Cardiac muscle cell (in vitro differentiated cells and primary cell): ENCODE measurements around the gene SEMA5A. TPM values are rescaled to one million over a fixed set of nuclear protein-coding genes. Genes with fewer than 3 reads are reported as not detected.

Source experiments
- DNase-seq, 2 donors: peaks; one replicate each; pipeline versions ENCODE4 v3.0.0 to v3.0.0-alpha.2; 2010 to 2017; ENCODE audit warnings: low read depth in 1 of 2, low spot score in 1 of 2
- H3K27ac ChIP-seq: fragments of 200-600 bp; sonication (generic); 2 replicates; pipeline ENCODE4 v1.5.1; 2016
- H3K27me3 ChIP-seq: fragments of 200-600 bp; sonication (generic); 2 replicates; pipeline ENCODE4 v1.6.0; 2016; ENCODE audit warnings: control low read depth
- H3K36me3 ChIP-seq: fragments of 200-600 bp; sonication (generic); 2 replicates; pipeline ENCODE4 v1.5.1; 2016; ENCODE audit warnings: control low read depth
- H3K4me1 ChIP-seq: fragments of 200-600 bp; sonication (generic); 2 replicates; pipeline ENCODE4 v1.8.1; 2017; ENCODE audit warnings: low read depth, mild to moderate bottlenecking, mixed run types
- H3K4me3 ChIP-seq: fragments of 200-600 bp; sonication (generic); 2 replicates; pipeline ENCODE4 v1.5.1; 2016; ENCODE audit warnings: mild to moderate bottlenecking
- H3K9me3 ChIP-seq: fragments of 200-600 bp; sonication (generic); 2 replicates; pipeline ENCODE4 v1.5.1; 2017; ENCODE audit warnings: low read depth, mild to moderate bottlenecking, control low read depth
- polyA plus RNA-seq: library from polyadenylated mRNA; unstranded; fragments of >200 nt; fragmentation: Nextera tagmentation; extraction: Ambion mirVana; gene quantifications from 2 replicates; pipeline ENCODE4 v1.2.1, GENCODE V29; 2016
- total RNA-seq: library from RNA; depleted of rRNA; stranded (reverse); fragments of >200 nt; gene quantifications from 2 replicates; pipeline ENCODE4 v1.2.3, GENCODE V29; 2016
- TF ChIP-seq, protein P1 (sequence below): IDR thresholded peaks from 2 replicates; pipeline ENCODE4 v1.5.1; 2012; ENCODE audit warnings: low read depth, mild to moderate bottlenecking, low read length

The SEMA5A gene
- total and polyA plus RNA-seq, 2 experiments from 2014 or later = 15.7 to 16.6 TPM

DNA sequence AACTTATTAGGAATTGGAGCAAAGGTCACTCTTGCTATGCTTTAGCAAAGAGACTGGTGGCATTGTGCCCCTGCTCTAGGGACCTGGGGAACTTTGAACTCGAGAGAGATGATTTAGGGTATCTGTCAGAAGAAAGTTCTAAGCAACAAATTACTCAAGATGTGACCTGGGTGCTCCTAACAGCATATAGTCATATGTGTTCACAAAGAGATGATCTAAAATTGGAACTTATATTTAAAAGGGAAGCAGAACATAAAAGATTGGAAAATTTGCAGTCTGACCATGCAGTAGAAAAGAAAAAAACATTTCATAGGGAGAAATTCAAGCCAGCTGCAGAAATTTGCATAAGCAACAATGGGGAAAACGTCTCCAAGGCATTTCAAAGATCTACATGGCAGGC is 68.3 kb downstream of the SEMA5A start:
- H3K4me3 ChIP-seq = no peak overlapping the region
- no peaks in the 10 kb centered on the region for H3K36me3 ChIP-seq
- H3K27me3 ChIP-seq = no peaks in the 10 kb centered on the region
- no peak for DNase-seq
- peaks cover 9% of the 10 kb centered on the region for H3K4me1 ChIP-seq
- H3K9me3 ChIP-seq = no peaks in the 10 kb centered on the region
- no peak overlapping the region for H3K27ac ChIP-seq
- TF ChIP-seq, protein P1, sequence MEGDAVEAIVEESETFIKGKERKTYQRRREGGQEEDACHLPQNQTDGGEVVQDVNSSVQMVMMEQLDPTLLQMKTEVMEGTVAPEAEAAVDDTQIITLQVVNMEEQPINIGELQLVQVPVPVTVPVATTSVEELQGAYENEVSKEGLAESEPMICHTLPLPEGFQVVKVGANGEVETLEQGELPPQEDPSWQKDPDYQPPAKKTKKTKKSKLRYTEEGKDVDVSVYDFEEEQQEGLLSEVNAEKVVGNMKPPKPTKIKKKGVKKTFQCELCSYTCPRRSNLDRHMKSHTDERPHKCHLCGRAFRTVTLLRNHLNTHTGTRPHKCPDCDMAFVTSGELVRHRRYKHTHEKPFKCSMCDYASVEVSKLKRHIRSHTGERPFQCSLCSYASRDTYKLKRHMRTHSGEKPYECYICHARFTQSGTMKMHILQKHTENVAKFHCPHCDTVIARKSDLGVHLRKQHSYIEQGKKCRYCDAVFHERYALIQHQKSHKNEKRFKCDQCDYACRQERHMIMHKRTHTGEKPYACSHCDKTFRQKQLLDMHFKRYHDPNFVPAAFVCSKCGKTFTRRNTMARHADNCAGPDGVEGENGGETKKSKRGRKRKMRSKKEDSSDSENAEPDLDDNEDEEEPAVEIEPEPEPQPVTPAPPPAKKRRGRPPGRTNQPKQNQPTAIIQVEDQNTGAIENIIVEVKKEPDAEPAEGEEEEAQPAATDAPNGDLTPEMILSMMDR = no peak

DNA sequence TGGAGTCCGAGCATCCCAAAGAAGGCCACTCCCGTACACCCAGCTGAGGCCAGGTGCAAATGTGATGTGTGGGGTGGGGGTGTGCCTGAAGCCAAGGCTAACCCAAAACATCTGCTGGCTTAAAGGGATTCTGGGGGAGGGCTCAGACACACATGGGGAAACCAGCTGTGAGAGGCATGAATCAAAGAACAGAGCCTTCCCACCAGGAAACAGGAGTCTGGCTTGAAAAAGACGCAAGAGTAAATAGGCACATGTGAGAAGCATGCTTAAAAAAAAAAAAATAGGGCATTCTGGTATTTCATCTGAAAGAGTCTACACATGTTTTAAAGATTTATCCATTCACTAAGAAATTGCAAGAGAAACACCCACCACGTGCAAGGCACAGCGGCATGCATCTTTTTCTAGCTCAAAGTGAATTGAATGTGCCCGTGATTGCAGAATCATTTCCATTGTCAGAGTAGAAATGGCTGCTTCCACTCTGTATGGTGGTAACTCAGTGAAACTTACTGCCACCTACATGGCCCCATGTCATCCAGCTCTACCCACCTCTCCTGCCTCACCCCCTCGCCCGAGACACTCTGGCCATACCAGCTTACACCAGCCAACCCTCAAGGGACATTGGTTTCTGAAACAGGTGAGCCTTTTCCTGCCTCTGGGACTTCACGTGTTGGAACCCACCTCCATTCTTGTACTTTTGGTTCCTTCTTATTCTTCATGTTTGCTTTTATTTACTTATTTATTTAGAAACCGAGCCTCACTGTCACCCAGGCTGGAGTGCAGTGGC is 71.5 kb downstream of the SEMA5A start:
- Histone ChIP-seq H3K9me3 (no peaks in the 10 kb centered on the region), H3K4me3 (no peak overlapping the region), H3K4me1 (no peaks in the 10 kb centered on the region), H3K27ac (no peak overlapping the region), H3K36me3 (no peaks in the 10 kb centered on the region), H3K27me3 (no peaks in the 10 kb centered on the region)
- no peak for DNase-seq
- TF ChIP-seq, protein P1 = no peak

DNA sequence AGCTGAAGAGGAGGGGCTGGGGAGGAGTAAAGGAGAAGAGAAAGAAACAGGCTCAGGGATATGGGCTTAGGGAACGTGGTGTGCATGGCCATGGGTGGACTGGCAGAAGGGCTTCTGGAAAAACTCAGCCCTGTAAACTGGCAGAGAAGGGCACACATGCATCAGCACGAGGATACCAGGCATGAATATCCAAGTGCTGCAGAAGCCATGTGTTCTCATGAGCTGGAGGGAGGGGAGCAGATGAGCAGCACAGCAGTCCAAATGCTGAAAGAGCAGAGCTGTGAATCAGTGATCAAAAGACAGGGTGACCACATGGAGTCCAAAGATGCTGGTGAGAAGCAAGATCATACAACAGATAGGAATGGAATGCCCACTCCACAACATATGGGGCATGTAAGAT is 72.3 kb downstream of the SEMA5A start:
- TF ChIP-seq, protein P1 = no peak

DNA sequence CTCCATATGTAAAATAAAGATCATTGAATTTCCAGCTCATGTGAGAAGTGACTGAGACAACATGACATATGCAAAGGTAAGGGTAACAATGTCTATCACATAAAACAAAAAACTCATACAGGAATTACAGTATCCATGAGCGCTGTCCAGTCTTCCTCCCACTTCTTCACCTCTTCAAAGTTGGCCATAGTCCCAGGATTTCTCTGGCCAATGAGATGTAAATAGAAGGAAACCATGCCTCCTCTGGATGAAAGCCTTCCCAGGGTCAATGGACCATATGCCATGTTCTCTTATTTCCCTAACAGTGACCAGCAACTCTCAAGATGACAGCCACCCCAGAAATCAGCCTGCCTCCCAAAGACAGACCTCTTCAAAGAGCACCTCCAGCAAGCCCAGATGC is 75.5 kb downstream of the SEMA5A start:
- TF ChIP-seq, protein P1 = no peak
- DNase-seq = no peak
- no peak overlapping the region for H3K27ac ChIP-seq

More for the DNA sequence above, 72.3 kb downstream of the SEMA5A start:
- H3K36me3 ChIP-seq = no peaks in the 10 kb centered on the region
- H3K4me1 ChIP-seq = no peaks in the 10 kb centered on the region
- no peak overlapping the region for H3K27ac ChIP-seq
- H3K27me3 ChIP-seq = no peaks in the 10 kb centered on the region
- H3K4me3 ChIP-seq = no peak overlapping the region
- no peak for DNase-seq
- H3K9me3 ChIP-seq = no peaks in the 10 kb centered on the region

DNA sequence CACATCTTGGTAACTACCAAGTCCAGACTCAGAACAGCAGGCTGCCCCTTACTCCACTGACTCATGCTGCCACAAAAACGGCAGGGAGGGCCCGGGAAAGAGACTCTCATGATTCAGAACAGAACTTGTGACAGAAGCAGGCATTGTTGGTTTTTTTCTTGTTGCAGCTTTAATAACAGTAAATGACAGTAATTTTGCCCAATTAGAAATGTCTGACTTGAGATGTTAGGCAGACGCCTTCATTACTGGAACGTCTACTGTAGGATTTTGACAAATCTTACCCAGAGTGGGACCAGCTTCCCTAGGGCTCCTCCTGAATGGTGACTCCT is 77.9 kb downstream of the SEMA5A start:
- TF ChIP-seq, protein P1 = no peak
- Histone ChIP-seq H3K27me3 (no peaks in the 10 kb centered on the region), H3K27ac (no peak overlapping the region), H3K4me1 (peaks cover 7% of the 10 kb centered on the region), H3K9me3 (no peaks in the 10 kb centered on the region), H3K4me3 (no peak overlapping the region), H3K36me3 (no peaks in the 10 kb centered on the region)
- DNase-seq = peak in 1 of 2 donors; percentile 76

More for the DNA sequence above, 75.5 kb downstream of the SEMA5A start:
- no peak overlapping the region for H3K4me3 ChIP-seq
- H3K9me3 ChIP-seq = no peaks in the 10 kb centered on the region
- H3K27me3 ChIP-seq = no peaks in the 10 kb centered on the region
- no peaks in the 10 kb centered on the region for H3K4me1 ChIP-seq
- H3K36me3 ChIP-seq = no peaks in the 10 kb centered on the region
